ENCODE data around the gene TMEM52.
"Not testable (repeated sequence)": the region's sequence is repeated elsewhere in the genome, so short reads cannot be mapped to it uniquely, and the experiment has no call there.

Gene TMEM52

GRCh38 chr1:1945782-1946393 lies 26.8 kb upstream of the TMEM52 start:
- no peak for DNase-seq

- peak; percentile 48 for DNase-seq
These were observed 24.9 kb upstream of the TMEM52 start for GRCh38 chr1:1943834-1944570.

GRCh38 chr1:1942753-1943656 lies 23.9 kb upstream of the TMEM52 start:
- no peak for DNase-seq

DNA sequence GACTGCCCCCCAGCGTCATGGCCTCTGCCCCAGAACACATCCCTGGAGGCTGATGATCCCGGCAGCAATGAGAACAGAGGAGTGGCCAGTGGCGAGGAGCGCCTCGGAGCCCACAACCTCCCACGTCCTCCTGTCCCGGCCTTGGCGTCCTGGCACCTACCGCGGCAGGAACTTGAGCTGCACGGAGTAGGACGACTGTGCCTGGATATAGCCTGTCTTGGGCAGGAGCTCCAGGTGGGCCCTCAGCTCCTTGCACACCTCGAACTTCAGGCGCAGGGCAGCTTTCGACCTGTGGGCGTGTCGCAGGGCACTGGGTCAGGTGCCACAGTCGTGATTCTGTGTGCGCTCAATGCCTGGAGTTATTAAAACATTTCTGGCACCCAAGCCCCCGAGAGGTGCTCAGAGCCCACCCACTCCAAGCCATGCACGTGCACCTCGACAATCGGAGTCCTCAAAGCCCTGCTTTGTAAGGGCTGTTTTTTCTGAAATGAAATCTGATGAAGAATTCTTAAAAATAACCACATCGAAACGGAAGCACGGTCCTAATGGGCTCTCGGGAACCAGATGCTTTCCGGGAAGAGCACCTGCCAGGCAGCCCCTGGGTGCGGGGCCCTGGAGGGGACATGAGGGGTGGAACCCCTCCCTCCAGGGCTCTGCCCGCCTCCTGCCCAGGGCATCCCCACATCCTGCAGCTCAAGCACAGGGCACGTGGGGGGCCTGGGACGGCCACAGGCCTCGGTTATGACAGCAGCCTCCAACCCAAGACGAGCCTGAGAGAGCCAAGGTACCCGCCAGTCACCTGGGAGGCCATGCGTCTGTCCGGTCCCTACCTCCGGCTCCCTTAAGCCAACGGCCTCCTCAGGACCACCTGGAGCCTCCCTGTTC lies 23.0 kb upstream of the TMEM52 start:
- no peak for DNase-seq

DNA sequence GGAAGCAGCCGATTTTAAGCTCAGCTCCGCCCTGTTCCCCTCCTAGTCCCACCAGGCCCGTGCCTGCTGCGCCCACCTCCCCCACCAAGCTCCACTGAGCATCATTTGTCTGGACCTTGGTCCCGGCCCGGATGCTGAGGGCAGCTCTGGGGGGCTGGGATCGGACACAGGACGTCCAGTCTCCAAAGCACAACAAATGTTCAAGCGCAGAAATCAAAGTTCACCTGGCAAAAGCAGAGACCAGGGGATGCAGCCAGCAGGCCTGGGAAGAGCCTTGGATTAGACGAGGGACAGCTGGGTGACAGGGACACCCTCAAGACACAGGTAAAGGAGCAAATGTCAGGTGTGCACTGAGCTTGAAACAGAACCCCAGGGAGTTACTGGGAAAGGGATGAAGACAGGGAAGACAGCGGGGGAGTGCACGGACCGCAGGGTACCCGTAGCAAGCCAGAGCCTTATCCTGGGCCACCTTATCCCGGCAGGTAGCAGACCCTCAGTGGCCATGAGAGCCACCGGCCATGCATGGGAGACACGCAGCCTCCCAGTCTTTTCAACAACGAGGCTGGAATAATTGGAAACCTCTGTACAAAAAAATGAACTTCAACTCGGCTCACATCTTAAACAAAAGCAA lies 22.2 kb upstream of the TMEM52 start:
- DNase-seq, result no peak

GRCh38 chr1:1940123-1940425 lies 21.0 kb upstream of the TMEM52 start:
- DNase-seq, result no peak

DNA sequence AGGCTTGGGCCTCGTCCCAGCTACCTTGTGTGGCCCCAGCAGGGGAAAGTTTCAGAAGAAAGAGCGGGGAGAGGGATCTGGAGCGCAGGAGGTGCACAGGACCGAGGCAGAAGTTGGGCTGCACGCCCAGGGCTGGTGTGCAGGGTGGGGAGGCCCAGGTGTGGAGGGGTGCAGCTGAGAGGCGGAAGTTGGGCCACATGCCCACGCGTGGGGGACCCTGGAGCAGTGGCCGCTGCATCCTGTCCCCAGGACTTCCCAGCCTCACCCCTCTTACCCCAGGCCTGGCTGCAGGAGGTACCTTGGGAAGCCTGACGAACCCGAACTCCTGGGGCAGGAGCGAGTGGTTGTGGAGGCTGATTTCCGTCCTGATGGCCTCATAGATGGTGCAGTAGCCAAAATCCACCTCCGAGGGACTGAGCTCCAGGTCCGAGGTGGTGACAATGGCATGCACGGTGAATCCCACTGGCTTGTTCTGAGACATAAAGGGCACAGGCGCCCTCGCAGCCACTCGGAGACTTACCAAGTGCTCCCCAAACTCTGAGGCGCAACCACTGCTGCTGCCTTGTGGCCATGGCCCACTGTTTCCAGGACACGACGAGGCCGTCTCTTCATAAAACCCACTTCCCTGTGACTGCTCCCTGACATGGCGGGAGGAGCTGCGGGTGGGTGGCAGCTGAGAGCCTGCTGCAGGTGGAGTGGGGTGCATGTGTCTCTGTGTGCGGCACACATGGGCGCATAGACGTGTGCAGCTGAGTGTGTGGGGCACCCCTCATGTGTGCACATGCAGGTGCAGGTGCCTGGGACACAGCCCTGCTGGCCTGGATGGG lies 20.4 kb upstream of the TMEM52 start:
- no peak for DNase-seq

DNA sequence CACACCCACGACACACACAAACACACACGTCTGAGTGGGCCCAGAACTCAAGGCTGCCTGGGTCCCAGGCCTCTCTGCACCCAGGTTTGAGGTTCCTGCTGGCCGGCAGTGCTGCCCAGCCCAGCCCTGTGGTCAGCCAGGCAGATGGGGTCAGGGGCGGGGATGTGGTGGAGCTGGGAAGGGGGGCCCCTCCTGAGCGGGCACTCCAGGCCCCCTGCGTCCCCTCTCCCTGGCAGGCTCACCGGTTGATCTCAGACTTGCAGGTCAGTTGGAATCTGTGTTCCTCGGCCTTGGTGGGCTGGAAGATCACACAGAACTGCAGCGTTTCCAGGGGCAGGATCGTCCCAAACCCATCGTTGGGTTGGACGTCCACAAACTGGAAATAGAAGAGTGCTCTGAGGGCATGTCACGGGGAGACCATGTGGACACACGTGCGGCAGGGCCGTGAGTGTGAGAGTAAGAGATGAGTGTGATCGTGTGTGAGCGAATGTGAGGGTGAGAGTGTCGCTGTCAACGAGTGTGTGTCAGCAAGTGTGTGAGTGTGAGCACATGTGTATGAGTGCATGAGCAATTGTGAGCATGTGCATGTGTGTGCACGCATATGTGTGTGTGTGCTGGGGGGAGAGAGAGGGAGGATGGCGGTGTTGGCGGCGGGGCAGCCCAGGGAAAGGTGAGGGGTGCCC lies 19.7 kb upstream of the TMEM52 start:
- DNase-seq, result no peak

DNA sequence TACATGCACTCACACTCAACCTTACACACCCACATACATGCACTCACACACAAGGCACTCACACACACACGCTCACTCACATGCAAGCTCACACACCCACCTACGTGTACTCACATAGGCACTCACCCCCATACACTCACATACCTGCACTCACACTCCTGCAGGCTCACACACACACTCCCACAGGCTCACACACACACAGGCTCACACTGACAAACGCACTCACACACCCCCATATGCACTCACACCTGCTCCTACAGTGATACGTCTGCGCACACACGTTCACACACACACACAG lies 19.1 kb upstream of the TMEM52 start:
- no peak for DNase-seq

GRCh38 chr1:1937549-1938275 lies 18.6 kb upstream of the TMEM52 start:
- no peak for DNase-seq

- DNase-seq, result peak; percentile 13
These were observed 18.0 kb upstream of the TMEM52 start for GRCh38 chr1:1937061-1937460.

DNA sequence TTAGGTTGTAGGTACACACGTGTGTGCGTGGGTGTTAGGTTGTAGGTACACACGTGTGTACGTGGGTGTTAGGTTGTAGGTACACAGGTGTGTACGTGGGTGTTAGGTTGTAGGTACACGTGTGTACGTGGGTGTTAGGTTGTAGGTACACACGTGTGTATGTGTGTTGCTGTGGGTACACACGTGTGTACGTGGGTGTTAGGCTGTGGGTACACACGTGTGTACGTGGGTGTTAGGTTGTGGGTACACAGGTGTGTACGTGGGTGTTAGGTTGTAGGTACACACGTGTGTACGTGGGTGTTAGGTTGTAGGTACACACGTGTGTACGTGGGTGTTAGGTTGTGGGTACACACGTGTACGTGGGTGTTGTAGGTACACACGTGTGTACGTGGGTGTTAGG lies 15.8 kb upstream of the TMEM52 start:
- DNase-seq, result not testable (repeated sequence)

GRCh38 chr1:1929639-1930545 lies 10.8 kb upstream of the TMEM52 start:
- peak; percentile 10 for DNase-seq

DNA sequence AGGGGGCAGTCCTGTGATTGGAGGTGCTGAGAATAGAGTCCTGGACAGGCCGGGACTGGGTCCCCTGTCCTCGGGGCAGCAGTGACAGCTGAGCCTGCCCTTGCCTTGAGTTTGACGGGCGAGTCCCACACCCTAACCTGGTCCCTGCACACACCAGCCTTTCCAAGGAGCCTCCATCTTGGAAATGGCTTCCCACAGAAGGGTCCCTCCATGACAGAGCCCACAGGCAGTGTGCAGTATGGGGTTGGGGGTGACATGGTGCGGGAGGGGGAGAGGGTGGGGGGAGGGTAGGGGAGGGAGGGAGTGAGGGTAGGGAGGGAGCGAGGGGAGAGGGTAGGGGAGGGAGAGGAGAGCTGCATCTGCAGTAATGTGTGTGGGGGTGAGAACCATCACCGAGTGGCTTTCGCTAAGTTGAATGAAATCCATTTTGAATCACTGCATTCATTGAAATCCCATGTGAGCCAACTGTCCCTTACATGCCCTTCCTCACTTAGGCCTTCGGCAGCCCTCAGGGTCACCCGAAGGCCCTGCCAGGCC lies 10.1 kb upstream of the TMEM52 start:
- no peak for DNase-seq

GRCh38 chr1:1928231-1929101 lies 9.4 kb upstream of the TMEM52 start:
- peak; percentile 16 for DNase-seq

DNA sequence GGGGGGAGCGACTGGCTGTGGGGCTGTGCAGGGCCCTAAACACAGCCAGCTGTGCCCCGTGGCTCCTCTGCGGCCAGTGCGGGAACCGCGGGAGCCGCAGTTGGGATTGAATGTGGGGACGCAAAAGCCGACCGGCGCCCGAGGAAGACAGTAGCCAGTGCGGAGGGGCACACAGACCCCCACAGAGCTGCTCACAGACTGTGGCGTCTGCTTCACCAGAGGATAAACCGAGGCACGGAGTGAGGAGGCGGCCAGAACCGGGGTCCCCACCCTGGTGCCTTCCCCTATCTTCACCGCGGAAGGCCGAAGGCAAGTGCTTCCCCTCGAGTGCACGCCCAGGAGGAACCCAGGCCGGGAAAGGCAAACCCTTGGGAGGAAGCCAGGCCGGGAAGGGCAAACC lies 8.7 kb upstream of the TMEM52 start:
- DNase-seq, result no peak

DNA sequence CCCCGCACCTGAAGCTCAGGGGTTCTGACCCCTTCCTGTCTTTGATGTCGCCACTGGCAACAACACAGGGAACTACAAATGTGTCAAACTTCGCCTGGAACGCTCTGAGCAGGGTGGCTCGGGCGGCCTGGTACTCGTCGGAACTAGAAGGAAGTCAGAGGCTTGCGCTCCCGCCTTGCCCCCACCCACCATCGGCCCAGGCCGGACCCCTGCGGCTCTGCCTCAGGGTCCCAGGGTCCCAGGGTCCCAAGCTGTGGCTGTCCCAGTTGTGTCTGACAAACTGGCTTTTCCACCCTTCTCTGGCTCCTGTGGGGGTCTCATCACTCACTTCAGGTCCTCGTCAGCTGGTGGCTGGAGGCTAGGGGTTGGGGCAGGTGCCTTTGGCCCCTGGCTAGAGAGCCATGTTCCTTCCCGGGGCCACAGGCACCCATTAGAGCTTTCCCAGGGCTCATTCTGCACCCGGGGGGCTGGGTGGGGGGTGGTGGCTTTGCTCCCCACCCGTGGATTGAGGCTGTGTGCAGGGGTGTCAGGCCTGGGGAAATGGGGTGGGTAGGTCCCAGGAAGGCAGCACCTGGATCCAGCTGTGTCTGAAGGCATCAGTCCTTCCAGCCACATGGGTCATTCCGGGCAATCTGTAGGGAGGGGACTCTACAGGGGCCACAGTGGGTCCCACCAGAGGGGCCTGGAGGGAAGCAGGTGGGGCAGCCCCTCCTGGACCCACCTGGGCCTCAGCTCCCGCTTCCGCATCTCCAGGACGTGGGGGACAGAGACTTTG lies 8.0 kb upstream of the TMEM52 start:
- no peak for DNase-seq

Measured in CD4-positive, alpha-beta T cell treated with Interleukin-15 for 1 hour (primary cell).